ENCODE measurements around the gene LSM11.

- TF ChIP-seq POLR2A (IDR thresholded peaks at IDR 0.05), result no peak
- TF ChIP-seq, protein P1, sequence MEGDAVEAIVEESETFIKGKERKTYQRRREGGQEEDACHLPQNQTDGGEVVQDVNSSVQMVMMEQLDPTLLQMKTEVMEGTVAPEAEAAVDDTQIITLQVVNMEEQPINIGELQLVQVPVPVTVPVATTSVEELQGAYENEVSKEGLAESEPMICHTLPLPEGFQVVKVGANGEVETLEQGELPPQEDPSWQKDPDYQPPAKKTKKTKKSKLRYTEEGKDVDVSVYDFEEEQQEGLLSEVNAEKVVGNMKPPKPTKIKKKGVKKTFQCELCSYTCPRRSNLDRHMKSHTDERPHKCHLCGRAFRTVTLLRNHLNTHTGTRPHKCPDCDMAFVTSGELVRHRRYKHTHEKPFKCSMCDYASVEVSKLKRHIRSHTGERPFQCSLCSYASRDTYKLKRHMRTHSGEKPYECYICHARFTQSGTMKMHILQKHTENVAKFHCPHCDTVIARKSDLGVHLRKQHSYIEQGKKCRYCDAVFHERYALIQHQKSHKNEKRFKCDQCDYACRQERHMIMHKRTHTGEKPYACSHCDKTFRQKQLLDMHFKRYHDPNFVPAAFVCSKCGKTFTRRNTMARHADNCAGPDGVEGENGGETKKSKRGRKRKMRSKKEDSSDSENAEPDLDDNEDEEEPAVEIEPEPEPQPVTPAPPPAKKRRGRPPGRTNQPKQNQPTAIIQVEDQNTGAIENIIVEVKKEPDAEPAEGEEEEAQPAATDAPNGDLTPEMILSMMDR (IDR thresholded peaks at IDR 0.05), result no peak
Measured at GRCh38 chr5:157800137-157800536, 56.6 kb downstream of the LSM11 start.
